ENCODE data around the gene CRYGN.

CRYGN gene

DNA sequence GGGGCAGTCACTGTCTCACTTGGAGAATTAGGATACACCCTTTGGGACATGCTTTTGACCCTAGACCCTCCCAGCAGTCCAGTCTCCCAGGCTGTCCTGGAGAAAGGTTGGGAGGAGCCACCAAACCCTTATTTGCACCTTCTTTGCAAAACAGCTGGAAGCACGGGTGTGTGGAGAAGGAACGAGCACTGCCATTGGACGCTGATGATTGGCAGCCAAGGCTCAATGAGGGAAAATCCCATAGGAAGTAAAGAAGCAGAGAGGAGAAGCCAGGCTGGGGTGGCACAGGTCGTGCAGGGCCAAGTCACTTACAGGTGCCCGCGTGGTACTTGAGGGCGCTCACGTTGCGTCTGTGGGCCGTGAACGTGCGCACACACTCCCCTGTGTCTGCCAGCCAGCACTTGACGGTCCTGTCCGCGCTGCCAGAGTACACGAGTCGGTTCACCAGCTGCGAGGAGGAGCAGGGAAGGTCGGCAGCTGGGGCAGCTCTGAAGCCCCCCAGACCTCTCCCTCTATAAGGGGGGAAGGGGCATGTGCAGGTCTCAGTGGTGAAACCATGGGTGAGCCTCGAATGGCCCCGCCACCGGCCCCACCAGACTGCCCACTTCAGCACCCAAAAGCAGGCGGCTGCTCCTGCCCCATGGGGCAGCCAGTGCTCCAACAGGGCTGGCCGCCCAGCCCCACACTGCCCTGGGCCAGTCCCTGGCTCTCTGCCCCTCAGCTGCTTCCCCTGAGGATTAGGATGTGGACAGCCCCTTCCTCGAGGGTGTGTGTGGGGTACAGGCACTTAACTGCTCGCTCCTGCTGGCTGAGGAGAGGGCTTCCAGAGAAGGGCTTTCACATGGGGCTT is 54.9 kb downstream of the CRYGN start:
- no peak for DNase-seq (ENCODE audit: low read depth in 1 of 2, low spot score in 1 of 2)
- TF ChIP-seq JUND (IDR thresholded peaks at IDR 0.05; ENCODE audit: low read depth), result no peak
- in situ Hi-C loops (cut with HindIII; ENCODE audit: low pct_unique_long_range_greater_than_20kb, low sequenced_read_pairs), result no loop called here

DNA sequence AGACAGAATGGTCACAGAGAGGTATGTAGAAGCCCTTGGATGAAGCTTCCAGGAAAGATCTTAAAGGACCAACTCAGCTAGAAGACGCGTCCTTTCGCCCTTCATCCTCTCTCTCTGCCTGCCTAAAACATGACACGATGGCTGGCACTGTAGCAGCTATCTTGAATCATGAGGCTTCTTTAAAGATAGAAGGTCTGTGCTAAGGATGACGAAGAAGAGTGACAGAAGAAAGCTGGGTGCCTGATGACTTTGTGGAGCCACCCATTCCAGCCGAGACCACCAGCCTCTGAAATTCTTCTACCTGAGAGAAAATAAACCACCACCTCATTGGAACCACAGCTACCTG is 55.6 kb downstream of the CRYGN start:
- TF ChIP-seq JUND (IDR thresholded peaks at IDR 0.05; ENCODE audit: low read depth), result no peak
- in situ Hi-C loops (cut with HindIII; ENCODE audit: low pct_unique_long_range_greater_than_20kb, low sequenced_read_pairs), result no loop called here
- DNase-seq (ENCODE audit: low read depth in 1 of 2, low spot score in 1 of 2), result no peak

DNA sequence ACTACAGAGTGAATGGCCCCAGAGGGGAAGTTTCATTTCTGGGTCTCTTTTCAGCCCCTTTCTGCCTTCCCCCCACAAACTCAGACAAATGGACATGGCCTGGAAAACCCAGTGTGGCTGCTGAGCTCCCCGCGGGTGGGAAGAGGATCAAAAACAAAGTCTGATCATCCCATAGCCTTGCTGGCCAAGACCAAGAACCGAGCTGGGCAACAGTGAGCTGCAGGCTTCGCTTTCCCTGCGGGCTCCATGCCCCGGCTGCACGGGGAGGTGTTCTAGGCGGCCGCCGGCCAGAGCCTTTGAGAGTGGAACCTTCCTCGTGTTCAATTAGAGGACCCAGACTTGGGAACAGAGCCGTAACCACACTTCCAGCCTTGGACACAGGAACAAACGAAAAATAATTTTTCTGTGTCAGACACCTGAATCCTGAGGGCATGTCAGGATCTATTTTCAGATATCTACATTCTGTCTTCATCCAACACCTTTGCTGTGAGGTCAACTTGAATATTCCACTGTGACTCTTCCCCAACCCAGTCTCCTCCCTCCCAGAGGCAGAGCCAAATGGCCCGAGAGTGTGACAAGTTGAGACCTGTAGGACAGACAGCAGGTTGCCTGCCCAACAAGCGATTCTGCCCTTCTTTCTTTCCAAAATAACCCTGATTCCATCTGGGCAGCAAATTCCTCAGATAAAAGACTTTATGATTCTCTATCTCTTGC is 56.1 kb downstream of the CRYGN start:
- in situ Hi-C loops (cut with HindIII; ENCODE audit: low pct_unique_long_range_greater_than_20kb, low sequenced_read_pairs), result no loop called here
- TF ChIP-seq JUND (IDR thresholded peaks at IDR 0.05; ENCODE audit: low read depth), result no peak
- DNase-seq (ENCODE audit: low read depth in 1 of 2, low spot score in 1 of 2), result peak in 1 of 2 experiments; percentile 41

DNA sequence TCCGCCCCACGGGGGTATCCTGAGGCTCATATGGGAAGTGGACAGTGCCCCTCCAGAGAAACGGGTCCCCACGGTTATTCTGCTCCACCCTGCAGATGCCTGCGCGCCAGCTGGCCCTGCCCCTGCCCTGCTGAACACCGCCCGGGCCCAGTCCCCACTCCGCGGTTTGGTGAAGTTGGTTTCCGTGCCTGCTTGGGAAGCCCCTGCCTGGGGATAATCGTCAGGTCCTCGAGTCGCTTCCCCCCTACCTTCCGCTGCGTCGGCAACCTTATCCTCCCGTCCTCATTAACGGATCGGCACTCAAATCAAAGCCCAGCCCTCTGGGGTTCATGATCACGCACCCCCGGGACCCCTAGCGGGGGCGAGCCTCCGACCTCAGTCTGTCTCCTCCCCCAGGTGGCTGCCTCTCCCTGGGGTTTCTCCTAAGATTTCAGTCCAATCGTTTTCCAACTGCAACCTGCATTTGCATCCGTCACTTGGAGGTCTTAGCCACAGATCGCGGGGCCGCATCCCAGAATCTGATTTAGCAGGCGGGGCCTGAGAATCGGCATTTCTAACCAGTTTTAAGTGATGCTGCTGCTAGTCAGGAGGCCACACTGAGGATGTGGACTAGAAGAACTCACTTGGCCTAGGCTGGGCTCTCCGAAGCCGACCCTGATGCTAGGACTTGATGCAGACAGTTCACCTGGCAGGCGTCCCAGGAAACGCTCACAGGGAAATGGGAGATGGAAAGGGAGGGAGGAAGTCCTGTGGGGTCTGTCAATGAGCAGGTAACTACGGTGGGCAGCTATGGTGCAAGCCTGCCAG is 57.7 kb downstream of the CRYGN start:
- in situ Hi-C loops (cut with HindIII; ENCODE audit: low pct_unique_long_range_greater_than_20kb, low sequenced_read_pairs), result no loop called here

DNA sequence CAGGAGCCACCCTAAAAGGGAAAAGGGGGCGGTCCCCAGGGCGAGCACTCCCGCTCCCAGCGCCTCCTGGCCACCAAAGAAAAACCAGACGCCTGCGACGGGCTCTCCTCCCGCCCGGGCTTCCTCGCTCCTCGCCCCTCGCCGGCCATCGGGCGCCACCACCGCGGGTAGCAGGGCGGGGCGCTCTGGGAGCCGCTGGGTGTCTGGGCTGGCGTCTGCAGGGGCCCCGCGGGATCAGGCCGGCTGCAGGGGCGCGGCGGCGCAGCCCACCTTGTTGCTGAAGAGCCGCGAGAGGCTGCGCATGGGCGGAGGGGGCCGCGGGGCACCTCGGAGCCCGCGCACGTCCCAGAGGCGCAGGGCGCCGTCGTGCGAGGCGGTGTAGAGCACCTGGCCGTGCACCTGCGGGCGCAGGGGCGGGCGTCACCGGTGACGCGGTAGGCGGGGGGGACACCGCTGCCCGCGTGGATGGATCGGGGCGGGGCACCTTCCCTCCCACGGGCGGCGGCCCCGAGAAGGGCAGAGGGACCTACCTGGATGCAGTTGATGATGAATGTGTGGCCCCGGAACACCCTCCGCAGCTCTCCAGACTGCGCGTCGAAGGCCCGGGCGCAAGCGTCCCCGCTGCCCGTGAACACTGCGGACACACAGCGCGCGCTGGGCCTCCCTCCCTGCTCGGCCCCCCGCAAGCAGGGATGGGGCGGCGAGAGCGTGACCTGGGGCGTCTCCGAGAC is 58.4 kb downstream of the CRYGN start:
- no peak for TF ChIP-seq JUND (IDR thresholded peaks at IDR 0.05; ENCODE audit: low read depth)
- in situ Hi-C loops (cut with HindIII; ENCODE audit: low pct_unique_long_range_greater_than_20kb, low sequenced_read_pairs), result no loop called here
- DNase-seq (ENCODE audit: low read depth in 1 of 2, low spot score in 1 of 2), result no peak

More for the DNA sequence above, 57.7 kb downstream of the CRYGN start:
- no peak for DNase-seq (ENCODE audit: low read depth in 1 of 2, low spot score in 1 of 2)
- no peak for TF ChIP-seq JUND (IDR thresholded peaks at IDR 0.05; ENCODE audit: low read depth)

DNA sequence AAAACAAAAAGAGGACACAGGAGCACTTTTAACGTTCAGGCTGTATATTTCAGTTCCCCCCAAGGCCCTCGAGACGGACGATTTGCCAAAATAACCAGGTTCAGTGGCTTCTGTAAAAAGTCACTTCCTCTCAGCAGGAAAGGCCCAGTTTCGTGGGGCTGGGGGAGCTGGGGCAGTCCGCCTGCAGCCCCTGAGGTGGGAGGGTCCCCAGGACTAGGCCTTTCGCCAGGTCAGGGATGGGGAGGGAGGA is 58.9 kb downstream of the CRYGN start:
- DNase-seq (ENCODE audit: low read depth in 1 of 2, low spot score in 1 of 2), result no peak
- in situ Hi-C loops (cut with HindIII; ENCODE audit: low pct_unique_long_range_greater_than_20kb, low sequenced_read_pairs), result no loop called here
- no peak for TF ChIP-seq JUND (IDR thresholded peaks at IDR 0.05; ENCODE audit: low read depth)

DNA sequence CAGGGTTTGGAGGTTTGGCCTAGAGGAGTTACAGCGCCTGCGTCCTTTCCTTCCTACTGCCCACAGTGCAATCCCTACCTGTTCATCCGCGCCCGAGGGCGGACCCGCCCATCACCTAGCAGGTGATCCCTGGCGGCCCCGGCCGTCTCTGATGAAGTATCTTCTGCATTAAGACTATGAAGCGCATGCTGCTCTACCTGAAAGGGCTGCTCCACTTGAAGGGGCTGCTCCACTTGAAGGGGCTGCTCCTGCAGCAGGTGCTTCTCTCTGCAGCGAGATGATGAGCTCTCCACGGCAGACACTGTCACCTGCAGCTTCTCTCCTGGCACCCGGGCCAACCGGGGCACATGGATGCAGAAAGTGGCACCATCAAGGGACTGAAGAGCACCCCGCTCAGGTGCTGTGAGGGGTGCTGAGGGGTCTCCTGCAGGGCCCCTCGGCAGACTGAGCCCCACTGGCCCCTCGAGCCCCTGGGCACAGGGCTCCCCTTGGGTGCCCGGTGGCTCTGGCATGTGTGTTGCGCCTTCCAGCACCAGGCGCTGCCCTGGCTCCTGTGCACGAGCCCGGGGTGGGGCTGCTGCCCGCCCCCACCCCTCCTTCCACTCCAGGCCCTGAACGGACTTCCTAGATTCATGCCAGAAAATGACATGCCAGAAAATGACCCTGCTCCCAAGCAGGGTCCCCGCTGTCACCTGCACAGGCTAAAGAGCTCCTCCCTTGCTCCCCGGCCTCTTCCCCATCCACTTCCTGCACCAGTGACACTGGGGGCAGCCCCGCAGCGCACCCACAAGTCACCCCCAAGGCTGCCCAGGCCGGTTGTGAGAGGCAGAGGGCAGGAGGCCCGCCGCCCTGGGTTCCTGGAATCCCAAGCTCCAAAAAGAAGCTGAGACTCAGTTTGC is 59.5 kb downstream of the CRYGN start:
- in situ Hi-C loops (cut with HindIII; ENCODE audit: low pct_unique_long_range_greater_than_20kb, low sequenced_read_pairs), result no loop called here
- no peak for DNase-seq (ENCODE audit: low read depth in 1 of 2, low spot score in 1 of 2)
- no peak for TF ChIP-seq JUND (IDR thresholded peaks at IDR 0.05; ENCODE audit: low read depth)

DNA sequence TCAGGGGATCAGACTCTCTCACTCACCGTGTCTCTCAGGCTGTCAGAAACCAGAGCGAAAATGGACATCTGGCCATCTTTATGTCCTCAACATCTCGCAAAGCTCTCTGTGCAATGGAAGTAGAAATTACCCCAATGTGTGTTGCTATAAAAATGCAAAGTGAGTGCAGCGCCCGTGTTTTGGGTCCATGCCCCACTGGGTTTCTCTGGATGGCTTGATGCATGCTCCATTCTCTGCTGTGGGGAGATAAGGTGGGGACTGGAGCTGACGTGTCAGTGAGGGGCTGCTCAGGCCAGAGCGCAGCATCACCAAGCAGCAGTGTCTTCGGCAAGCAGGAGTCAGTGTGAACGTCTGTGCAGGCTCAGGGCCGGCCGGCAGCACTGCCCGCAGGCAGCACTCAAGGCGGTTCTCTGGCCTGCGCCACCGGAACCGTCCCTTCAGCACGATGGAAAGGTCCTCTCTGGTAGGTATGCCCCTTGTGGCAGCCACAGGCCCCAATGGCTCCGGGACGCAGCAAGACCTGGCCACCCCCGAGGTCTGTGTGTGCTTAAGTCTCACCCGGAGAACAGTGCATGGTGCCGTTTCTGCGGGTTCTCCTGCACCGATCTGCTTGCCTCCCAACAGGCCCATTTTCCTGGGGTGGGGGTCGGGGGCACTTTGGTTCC is 60.3 kb downstream of the CRYGN start:
- in situ Hi-C loops (cut with HindIII; ENCODE audit: low pct_unique_long_range_greater_than_20kb, low sequenced_read_pairs), result no loop called here
- TF ChIP-seq JUND (IDR thresholded peaks at IDR 0.05; ENCODE audit: low read depth), result no peak
- DNase-seq (ENCODE audit: low read depth in 1 of 2, low spot score in 1 of 2), result no peak

DNA sequence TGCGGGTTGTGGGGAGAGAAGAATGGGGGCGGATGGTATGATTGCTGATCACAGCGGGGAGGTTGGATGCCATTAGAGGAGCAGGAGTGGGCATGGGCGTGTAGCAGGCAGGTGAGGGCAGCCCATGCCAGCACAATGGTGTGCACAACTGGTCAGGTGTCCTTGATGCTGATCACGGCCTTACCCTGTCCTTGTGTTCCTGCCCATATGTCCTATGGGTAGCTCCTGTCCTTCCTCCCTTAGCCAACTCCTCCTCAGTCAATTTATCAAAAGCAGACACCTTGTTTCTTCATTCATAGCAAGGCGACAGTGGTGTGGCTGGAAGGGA is 60.8 kb downstream of the CRYGN start:
- in situ Hi-C loops (cut with HindIII; ENCODE audit: low pct_unique_long_range_greater_than_20kb, low sequenced_read_pairs), result no loop called here
- no peak for DNase-seq (ENCODE audit: low read depth in 1 of 2, low spot score in 1 of 2)

More for the DNA sequence above, 60.8 kb downstream of the CRYGN start:
- TF ChIP-seq JUND (IDR thresholded peaks at IDR 0.05; ENCODE audit: low read depth), result no peak
